Measurements from ENCODE around the gene AP1S1.
"Not testable (repeated sequence)": the region's sequence is repeated elsewhere in the genome, so short reads cannot be mapped to it uniquely, and the experiment has no call there.

Gene AP1S1

DNA sequence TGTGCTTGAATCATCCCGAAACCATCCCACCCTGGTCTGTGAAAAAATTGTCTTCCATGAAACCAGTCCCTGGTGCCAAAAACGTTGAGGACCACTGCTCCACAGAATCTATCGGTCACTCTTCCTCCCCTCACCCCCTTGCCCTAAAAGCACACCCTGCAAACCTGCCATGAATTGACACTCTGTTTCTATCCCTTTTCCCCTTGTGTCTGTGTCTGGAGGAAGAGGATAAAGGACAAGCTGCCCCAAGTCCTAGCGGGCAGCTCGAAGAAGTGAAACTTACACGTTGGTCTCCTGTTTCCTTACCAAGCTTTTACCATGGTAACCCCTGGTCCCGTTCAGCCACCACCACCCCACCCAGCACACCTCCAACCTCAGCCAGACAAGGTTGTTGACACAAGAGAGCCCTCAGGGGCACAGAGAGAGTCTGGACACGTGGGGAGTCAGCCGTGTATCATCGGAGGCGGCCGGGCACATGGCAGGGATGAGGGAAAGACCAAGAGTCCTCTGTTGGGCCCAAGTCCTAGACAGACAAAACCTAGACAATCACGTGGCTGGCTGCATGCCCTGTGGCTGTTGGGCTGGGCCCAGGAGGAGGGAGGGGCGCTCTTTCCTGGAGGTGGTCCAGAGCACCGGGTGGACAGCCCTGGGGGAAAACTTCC, 28.2 kb upstream of the AP1S1 start:
- DNase-seq = peak; percentile 17

DNA sequence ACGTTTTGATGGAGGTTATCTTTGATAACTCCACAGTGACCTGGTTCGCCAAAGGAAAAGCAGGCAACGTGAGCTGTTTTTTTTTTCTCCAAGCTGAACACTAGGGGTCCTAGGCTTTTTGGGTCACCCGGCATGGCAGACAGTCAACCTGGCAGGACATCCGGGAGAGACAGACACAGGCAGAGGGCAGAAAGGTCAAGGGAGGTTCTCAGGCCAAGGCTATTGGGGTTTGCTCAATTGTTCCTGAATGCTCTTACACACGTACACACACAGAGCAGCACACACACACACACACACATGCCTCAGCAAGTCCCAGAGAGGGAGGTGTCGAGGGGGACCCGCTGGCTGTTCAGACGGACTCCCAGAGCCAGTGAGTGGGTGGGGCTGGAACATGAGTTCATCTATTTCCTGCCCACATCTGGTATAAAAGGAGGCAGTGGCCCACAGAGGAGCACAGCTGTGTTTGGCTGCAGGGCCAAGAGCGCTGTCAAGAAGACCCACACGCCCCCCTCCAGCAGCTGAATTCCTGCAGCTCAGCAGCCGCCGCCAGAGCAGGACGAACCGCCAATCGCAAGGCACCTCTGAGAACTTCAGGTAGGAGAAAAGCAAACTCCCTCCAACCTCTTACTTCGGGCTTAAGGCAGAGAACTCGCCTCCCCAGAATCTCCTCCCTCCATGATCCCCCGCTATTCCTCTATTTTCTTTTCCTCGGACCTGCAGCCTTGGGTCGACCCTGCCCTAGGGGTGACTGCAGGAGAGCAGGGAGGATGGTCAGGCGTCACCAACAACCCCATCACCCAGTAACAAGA, 27.4 kb upstream of the AP1S1 start, which contains the start of gene SERPINE1:
SERPINE1 (plus strand) TSS at position 454 of the 809 bp plus-strand sequence. CDS start 1,290 bp downstream, outside the sequence.
- no peak for DNase-seq

DNA sequence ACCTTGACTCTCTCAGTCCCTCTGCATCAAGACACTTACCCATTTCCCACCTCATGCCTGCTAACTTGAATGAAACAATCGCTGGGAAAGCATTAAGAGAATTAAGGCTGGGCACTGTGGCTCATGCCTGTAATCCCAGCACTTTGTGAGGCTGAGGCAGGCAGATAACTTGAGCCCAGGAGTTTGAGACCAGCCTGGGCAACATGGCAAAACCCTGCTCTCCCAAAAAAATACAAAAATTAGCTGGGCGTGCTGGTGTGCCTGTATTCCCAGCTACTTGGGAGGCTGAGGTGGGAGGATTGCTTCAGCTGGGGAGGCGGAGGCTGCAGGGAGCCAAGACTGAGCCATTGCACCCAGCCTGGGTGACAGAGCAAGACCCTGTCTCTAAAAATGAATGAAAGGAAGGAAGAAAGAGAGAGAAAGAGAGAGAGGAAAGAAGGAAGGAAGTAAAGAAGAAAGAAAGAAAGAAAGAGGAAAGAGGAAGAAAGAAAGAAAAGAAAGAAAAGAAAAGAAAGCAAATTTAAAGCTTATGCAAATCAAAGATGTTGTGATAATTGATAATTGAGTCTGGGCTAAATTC, 26.7 kb upstream of the AP1S1 start:
- DNase-seq = no peak

- DNase-seq = no peak
Observed at GRCh38 chr7:101128040-101128834, 26.0 kb upstream of the AP1S1 start.

DNA sequence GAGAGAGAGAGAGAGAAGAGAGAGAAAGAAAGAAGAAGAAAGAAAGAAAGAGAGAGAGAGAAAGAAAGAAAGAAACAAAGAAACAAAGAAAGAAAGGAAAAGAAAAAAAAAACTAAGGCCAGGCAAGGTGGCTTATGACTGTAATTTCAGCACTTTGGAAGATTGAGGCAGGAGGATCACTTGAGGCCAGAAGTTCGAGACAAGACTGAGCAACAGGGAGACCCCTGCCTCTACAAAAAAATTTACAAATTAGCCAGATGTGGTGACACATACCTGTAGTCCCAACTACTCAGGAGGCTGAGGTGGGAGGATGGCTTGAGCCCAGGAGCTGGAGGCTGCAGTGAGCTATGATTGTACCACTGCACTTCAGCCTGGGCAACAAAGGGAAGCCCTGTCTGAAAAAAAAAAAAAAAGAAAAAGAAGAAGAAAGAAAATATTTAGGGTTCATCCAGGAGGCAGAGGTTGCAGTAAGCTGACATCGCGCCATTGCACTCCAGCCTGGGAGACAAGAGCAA, 24.6 kb upstream of the AP1S1 start:
- DNase-seq = no peak

DNA sequence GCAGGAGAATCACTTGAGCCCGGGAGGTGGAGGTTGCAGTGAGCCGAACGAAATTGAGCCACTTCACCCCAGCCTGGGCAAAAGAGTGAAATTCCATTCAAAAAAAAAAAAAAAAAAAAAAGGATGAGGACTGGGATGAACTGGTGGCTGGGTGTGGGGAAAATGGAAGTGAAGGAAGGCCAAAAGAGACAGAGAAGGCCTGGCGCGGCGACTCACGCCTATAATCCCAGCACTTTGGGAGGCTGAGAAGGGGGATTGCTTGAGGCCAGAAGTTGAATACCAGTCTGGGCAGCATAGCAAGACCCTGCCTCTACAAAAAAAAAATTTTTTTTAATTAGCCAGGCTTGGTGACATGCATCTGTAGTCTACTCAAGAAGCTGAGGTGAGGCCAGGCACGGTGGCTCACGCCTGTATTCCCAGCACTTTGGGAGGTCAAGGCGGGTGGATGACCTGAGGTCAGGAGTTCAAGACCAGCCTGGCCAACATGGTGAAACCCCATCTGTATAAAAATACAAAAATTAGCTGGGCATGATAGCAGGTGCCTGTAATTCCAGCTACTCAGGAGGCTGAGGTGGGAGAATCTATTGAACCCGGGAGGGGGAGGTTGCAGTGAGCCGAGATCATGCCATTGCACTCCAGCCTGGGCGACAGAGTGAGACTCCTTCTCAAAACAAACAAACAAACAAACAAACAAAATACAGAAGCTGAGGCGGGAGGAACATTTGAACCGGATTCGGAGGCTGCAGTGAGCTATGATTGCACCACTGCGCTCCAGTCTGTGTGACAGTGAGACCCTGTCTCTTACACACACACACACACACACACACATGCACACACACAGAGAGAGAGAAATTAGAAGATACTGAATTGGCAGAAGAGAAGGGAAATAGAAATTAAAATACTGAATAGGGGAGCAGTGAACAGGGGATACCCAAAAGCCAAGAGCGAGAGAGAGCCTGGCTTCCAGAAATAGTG, 21.4 kb upstream of the AP1S1 start:
- not testable (repeated sequence) for DNase-seq

DNA sequence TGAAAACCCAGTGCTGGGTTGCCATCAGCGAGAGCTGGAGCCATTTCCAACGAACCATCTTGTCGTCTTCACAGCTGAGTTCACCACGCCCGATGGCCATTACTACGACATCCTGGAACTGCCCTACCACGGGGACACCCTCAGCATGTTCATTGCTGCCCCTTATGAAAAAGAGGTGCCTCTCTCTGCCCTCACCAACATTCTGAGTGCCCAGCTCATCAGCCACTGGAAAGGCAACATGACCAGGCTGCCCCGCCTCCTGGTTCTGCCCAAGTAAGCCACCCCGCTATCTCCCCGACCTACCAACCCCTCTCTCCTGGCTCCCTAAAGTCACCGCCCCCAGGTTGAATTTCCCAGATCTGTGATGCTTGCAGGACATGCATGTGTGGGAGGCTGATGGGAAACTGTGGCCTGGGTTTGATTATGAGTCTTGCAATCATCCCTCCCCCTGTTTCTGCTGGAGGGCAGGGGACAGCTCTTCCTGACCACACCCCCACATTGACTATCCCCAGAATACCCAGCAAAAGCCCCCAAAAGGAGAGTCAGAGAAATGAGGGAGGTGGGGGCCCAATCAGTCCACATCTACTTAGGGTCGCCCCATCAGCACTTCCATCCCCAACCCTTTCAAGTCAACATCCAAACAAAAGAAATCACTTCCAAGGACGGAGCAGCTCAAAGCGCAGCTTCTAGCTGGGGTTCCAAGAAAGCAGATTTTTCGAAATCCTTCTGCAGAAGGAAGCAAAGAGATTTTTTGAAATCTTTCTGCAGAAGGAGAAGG, 20.5 kb upstream of the AP1S1 start:
- no peak for DNase-seq

- no peak for DNase-seq
Observed at GRCh38 chr7:101134399-101134980, 19.8 kb upstream of the AP1S1 start.

DNA sequence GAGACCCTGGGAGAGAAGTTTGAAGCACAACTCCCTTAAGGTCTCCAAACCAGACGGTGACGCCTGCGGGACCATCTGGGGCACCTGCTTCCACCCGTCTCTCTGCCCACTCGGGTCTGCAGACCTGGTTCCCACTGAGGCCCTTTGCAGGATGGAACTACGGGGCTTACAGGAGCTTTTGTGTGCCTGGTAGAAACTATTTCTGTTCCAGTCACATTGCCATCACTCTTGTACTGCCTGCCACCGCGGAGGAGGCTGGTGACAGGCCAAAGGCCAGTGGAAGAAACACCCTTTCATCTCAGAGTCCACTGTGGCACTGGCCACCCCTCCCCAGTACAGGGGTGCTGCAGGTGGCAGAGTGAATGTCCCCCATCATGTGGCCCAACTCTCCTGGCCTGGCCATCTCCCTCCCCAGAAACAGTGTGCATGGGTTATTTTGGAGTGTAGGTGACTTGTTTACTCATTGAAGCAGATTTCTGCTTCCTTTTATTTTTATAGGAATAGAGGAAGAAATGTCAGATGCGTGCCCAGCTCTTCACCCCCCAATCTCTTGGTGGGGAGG, 16.5 kb upstream of the AP1S1 start:
- DNase-seq = no peak

GRCh38 chr7:101138213-101138870, 15.9 kb upstream of the AP1S1 start:
- DNase-seq = no peak

- DNase-seq = no peak
Observed at GRCh38 chr7:101140339-101140699, 14.0 kb upstream of the AP1S1 start.

DNA sequence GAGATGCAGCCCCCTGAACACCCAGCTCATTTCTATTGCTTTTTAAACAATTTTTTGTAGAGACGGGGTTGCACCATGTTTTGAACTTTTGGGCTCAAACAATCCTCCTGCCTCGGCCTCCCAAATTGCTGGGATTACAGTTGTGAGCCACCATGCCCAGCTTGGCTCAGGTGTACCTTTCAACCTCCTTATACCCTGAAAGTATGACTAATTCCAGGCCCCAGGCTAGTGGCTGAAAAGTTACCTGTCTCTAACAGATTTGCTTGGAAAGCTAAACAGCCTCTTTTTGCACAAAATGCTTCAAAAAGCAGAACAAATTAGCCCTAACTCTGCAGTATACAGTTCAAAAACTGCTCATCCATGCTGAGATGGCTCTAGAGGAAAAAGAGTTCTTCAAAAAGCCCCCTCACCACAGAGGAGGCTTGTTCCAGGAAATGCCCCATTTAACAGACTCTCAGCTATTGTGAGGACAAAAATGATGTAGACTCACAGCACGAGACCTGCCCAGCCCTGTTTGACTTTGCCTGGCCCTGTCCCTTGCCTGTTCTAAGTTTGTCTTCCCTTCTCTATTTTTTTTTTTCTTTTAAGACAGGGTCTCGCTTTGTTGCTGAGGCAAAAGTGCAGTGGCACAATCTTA, 13.4 kb upstream of the AP1S1 start:
- no peak for DNase-seq

GRCh38 chr7:101151908-101152651, 2.2 kb upstream of the AP1S1 start:
- DNase-seq = no peak

- no peak for DNase-seq
Observed at GRCh38 chr7:101154693-101155102, 422 bp downstream of the AP1S1 start.

- no peak for DNase-seq
Observed at GRCh38 chr7:101155303-101155702, 1.0 kb downstream of the AP1S1 start.

DNA sequence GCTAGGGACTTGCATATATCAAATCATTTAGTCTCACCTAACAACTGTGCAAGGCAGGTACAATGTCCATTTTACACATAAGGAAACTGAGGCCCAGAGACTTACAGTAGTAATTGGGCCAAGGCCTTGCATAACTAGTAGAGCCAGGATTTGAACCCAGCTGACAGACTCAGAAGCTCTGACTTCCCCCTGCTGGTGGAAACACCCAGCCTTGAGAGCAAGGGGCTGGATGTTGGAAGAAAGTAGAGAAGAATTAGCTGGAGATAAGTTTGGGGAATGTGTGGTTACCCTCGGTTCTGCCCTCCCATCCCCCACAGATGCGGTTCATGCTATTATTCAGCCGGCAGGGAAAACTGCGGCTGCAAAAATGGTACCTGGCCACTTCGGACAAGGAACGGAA, 2.0 kb downstream of the AP1S1 start:
- no peak for DNase-seq

DNA sequence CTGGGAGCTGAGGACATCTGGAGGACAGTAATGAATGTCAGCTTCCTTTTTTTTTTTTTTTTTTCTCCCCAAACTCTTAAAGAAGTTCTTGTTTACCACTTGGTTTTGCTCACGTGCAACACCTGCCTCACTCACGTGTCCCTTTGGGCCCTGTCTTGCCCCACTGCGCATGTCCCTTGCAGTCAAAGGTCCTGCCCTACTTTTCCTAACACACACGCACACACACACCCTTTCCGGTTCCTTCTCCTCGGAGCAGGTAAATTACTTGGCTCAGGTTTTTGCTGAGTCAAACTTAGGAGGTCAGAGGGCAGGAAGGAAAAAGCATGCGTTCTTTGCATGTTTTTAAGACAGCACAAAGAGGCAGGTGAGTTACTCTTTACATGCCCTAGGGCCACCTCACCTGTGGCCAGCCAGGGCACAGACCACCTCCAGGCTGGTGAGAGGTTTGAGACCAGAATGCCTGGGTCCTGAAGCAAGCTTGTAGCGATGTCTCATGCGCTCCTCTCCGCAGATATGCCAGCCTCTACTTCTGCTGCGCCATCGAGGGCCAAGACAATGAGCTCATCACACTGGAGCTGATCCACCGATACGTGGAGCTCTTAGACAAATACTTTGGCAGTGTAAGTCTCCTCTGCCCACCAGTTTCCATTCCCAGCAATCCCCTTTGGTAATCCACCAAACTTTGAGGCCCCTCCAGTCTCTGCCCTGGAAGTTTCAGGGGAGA, 2.8 kb downstream of the AP1S1 start:
- no peak for DNase-seq
